ENCODE results near the gene PALM3. TPM values are rescaled to one million over a fixed set of nuclear protein-coding genes. Genes with fewer than 3 reads are reported as not detected.

PALM3 gene
- total RNA-seq, 1 experiment from 2014 or later: not detected

- POLR2A ChIA-PET: interaction anchor here (0.9 kb wide), 1 partner anchor 27 kb away, joined by 3 read pairs; no protein-coding TSS in a partner anchor
- DNase-seq (ENCODE audit: unreplicated experiment): peak; percentile 28
- Mint-ChIP-seq H3K27me3 (ENCODE audit: insufficient read depth, unreplicated experiment) (no peaks in the 10 kb centered on the region), H3K4me1 (ENCODE audit: insufficient read depth, unreplicated experiment) (peaks cover 12% of the 10 kb centered on the region), H3K9me3 (ENCODE audit: unreplicated experiment) (no peaks in the 10 kb centered on the region), H3K36me3 (ENCODE audit: insufficient read depth, unreplicated experiment) (peaks cover 6% of the 10 kb centered on the region), H3K4me3 (ENCODE audit: unreplicated experiment) (no peak overlapping the region), H3K27ac (ENCODE audit: low read depth, unreplicated experiment) (no peak overlapping the region)
- TF ChIP-seq, protein P1, sequence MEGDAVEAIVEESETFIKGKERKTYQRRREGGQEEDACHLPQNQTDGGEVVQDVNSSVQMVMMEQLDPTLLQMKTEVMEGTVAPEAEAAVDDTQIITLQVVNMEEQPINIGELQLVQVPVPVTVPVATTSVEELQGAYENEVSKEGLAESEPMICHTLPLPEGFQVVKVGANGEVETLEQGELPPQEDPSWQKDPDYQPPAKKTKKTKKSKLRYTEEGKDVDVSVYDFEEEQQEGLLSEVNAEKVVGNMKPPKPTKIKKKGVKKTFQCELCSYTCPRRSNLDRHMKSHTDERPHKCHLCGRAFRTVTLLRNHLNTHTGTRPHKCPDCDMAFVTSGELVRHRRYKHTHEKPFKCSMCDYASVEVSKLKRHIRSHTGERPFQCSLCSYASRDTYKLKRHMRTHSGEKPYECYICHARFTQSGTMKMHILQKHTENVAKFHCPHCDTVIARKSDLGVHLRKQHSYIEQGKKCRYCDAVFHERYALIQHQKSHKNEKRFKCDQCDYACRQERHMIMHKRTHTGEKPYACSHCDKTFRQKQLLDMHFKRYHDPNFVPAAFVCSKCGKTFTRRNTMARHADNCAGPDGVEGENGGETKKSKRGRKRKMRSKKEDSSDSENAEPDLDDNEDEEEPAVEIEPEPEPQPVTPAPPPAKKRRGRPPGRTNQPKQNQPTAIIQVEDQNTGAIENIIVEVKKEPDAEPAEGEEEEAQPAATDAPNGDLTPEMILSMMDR (IDR thresholded peaks at IDR 0.05; ENCODE audit: unreplicated experiment): no peak
- intact Hi-C loops (cut with micrococcal nuclease): no loop called here
- CTCF ChIA-PET: interaction anchor here (0.6 to 1.4 kb wide), 3 partner anchors 9 to 31 kb away, joined by 3 to 4 read pairs (median 3); no protein-coding TSS in a partner anchor
- no TSS peak for BruUV-seq (replicated peaks)
These were observed 27.9 kb downstream of the PALM3 start for GRCh38 chr19:14033946-14034345.

- TF ChIP-seq, protein P1 (IDR thresholded peaks at IDR 0.05; ENCODE audit: unreplicated experiment): peak; percentile 50
- BruUV-seq (replicated peaks): no TSS peak
- no peaks in the 10 kb centered on the region for H3K27me3 Mint-ChIP-seq (ENCODE audit: insufficient read depth, unreplicated experiment)
- intact Hi-C loops (cut with micrococcal nuclease): no loop called here
- no peaks in the 10 kb centered on the region for H3K9me3 Mint-ChIP-seq (ENCODE audit: unreplicated experiment)
- peaks cover 12% of the 10 kb centered on the region for H3K4me1 Mint-ChIP-seq (ENCODE audit: insufficient read depth, unreplicated experiment)
- peak within 1 kb of the TSS; percentile 19 for H3K27ac Mint-ChIP-seq (ENCODE audit: low read depth, unreplicated experiment)
- DNase-seq (ENCODE audit: unreplicated experiment): peak; percentile 60
- no peaks in the 10 kb centered on the region for H3K36me3 Mint-ChIP-seq (ENCODE audit: insufficient read depth, unreplicated experiment)
- ChIA-PET POLR2A (interaction anchor here (0.6 to 1.4 kb wide), 6 partner anchors 11 to 105 kb away, joined by 3 to 5 read pairs (median 3); partner anchors contain the start of gene RFX1), CTCF (interaction anchor here (0.6 to 1.7 kb wide), 10 partner anchors 9 to 151 kb away, joined by 3 to 9 read pairs (median 3); a partner anchor contains a TSS)
- H3K4me3 Mint-ChIP-seq (ENCODE audit: unreplicated experiment): peak within 1 kb of the TSS; percentile 81
These were observed 30.0 kb downstream of the PALM3 start, which contains the start of gene IL27RA for GRCh38 chr19:14031719-14032480. Gene IL27RA, plus strand, starts transcription at chr19:14031762. Its CDS starts 111 bp downstream, at chr19:14031873.

- ChIA-PET POLR2A (interaction anchor here (0.6 to 1.4 kb wide), 6 partner anchors 10 to 106 kb away, joined by 3 to 5 read pairs (median 3); partner anchors contain the start of gene RFX1), CTCF (interaction anchor here (0.6 to 1.7 kb wide), 10 partner anchors 10 to 150 kb away, joined by 3 to 9 read pairs (median 3); a partner anchor contains a TSS)
- no peaks in the 10 kb centered on the region for H3K36me3 Mint-ChIP-seq (ENCODE audit: insufficient read depth, unreplicated experiment)
- no peaks in the 10 kb centered on the region for H3K27me3 Mint-ChIP-seq (ENCODE audit: insufficient read depth, unreplicated experiment)
- H3K9me3 Mint-ChIP-seq (ENCODE audit: unreplicated experiment): no peaks in the 10 kb centered on the region
- TF ChIP-seq, protein P1 (IDR thresholded peaks at IDR 0.05; ENCODE audit: unreplicated experiment): no peak
- BruUV-seq (replicated peaks): no TSS peak
- no peak for DNase-seq (ENCODE audit: unreplicated experiment)
- H3K4me3 Mint-ChIP-seq (ENCODE audit: unreplicated experiment): peak overlapping the region; percentile 81
- peak overlapping the region; percentile 19 for H3K27ac Mint-ChIP-seq (ENCODE audit: low read depth, unreplicated experiment)
- intact Hi-C loops (cut with micrococcal nuclease): no loop called here
- H3K4me1 Mint-ChIP-seq (ENCODE audit: insufficient read depth, unreplicated experiment): peaks cover 12% of the 10 kb centered on the region
These were observed 30.7 kb downstream of the PALM3 start for GRCh38 chr19:14030997-14031718.

DNA sequence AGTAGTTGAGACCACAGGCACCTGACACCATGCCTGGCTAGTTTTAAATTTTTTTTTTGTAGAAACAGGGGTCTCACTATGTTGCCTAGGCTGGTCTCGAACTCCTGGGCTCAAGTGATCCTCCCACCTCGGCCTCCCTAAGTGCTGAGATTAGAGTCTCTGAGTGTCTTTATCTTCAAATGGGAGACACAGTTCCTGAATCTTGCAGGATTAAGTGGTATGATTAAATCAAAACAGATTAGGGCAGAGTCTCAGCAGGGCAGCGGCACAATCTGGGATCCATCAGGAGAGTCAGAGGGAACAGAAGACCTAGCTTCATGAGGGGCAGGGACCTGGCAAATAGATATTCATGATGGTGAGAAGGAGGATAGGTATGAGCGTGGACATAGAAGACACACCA lies 33.0 kb downstream of the PALM3 start:
- CTCF ChIA-PET: interaction anchor here (0.5 to 1.0 kb wide), 3 partner anchors 30 to 126 kb away, joined by 3 read pairs; no protein-coding TSS in a partner anchor
- TF ChIP-seq, protein P1 (IDR thresholded peaks at IDR 0.05; ENCODE audit: unreplicated experiment): no peak
- H3K4me3 Mint-ChIP-seq (ENCODE audit: unreplicated experiment): no peak overlapping the region
- H3K4me1 Mint-ChIP-seq (ENCODE audit: insufficient read depth, unreplicated experiment): peaks cover 12% of the 10 kb centered on the region
- no peaks in the 10 kb centered on the region for H3K27me3 Mint-ChIP-seq (ENCODE audit: insufficient read depth, unreplicated experiment)
- no peak for DNase-seq (ENCODE audit: unreplicated experiment)
- POLR2A ChIA-PET: no interaction called here
- H3K27ac Mint-ChIP-seq (ENCODE audit: low read depth, unreplicated experiment): no peak overlapping the region
- H3K36me3 Mint-ChIP-seq (ENCODE audit: insufficient read depth, unreplicated experiment): no peaks in the 10 kb centered on the region
- BruUV-seq (replicated peaks): no TSS peak
- intact Hi-C loops (cut with micrococcal nuclease): no loop called here
- no peaks in the 10 kb centered on the region for H3K9me3 Mint-ChIP-seq (ENCODE audit: unreplicated experiment)
